Left lung (tissue), 10 donors: ENCODE data around the gene PHACTR1. TPM values are rescaled to one million over a fixed set of nuclear protein-coding genes. Genes with fewer than 3 reads are reported as not detected.

ENCODE experiments used
- ATAC-seq: fragments of 200-7000 bp; cut with Tn5 transposase; one replicate; pipeline ENCODE4 v1.9.1; 2020; ENCODE audit warnings: moderate library complexity
- DNase-seq, 4 donors: peaks; one replicate each; pipeline ENCODE4 v3.0.0-alpha.2; 2013 to 2020
- H3K27ac ChIP-seq, 2 donors: fragments of 200-600 bp; sonication (generic) in 1 of 2; one replicate each; pipeline versions ENCODE4 v1.5.0 to v1.8.0; 2020 to 2021
- H3K27me3 ChIP-seq, 2 donors: fragments of 200-600 bp; sonication (generic) in 1 of 2; one replicate each; pipeline versions ENCODE4 v1.5.0 to v1.8.0; 2020 to 2021
- H3K36me3 ChIP-seq, 2 donors: fragments of 200-600 bp; sonication (generic) in 1 of 2; one replicate each; pipeline versions ENCODE4 v1.5.0 to v1.8.0; 2020 to 2021
- H3K4me1 ChIP-seq, 2 donors: fragments of 200-600 bp; one replicate each; pipeline ENCODE4 v1.8.0; 2021
- H3K4me3 ChIP-seq, 2 donors: fragments of 200-600 bp; sonication (generic) in 1 of 2; one replicate each; pipeline versions ENCODE4 v1.5.0 to v1.8.0; 2020 to 2021; ENCODE audit warnings: mild to moderate bottlenecking in 1 of 2
- H3K9me3 ChIP-seq, 2 donors: fragments of 200-600 bp; sonication (generic) in 1 of 2; one replicate each; pipeline versions ENCODE4 v1.5.0 to v1.8.0; 2020 to 2021
- CTCF ChIP-seq, 2 donors: fragments of 200-600 bp; sonication (generic) in 1 of 2; IDR thresholded peaks; one replicate each; pipeline versions ENCODE4 v1.5.0 to v1.8.0; 2021; ENCODE audit warnings: antibody characterized with exemption in 2 of 2
- intact Hi-C, 2 donors: fragments of 100-400 bp; cut with DNase I; formaldehyde crosslinking; loops; one replicate each; pipeline versions ENCODE4 v1.11.2 to v1.14.2; 2022
- polyA plus RNA-seq, 6 donors: library from polyadenylated mRNA; unstranded; fragments of 120-200 nt; gene quantifications; one replicate each; pipeline ENCODE4 v1.2.1, GENCODE V29; 2013; ENCODE audit not compliant: insufficient read length in 6 of 6
- total RNA-seq, 2 donors: library from RNA; stranded (reverse); fragmentation: NEBNext Ultra II Directional; extraction: Animal tissue kit (Norgen Biotek cat#: 25700); gene quantifications; one replicate each; pipeline ENCODE4 v1.2.1, GENCODE V29; 2021
- donor health status: DM: no; HTN: yes; CAD: no.
- donor health status: DM: no; HTN: no; CAD: no.

Gene PHACTR1
- total and polyA plus RNA-seq, 8 donors: 12.1 to 53.3 (median 15.8) TPM

DNA sequence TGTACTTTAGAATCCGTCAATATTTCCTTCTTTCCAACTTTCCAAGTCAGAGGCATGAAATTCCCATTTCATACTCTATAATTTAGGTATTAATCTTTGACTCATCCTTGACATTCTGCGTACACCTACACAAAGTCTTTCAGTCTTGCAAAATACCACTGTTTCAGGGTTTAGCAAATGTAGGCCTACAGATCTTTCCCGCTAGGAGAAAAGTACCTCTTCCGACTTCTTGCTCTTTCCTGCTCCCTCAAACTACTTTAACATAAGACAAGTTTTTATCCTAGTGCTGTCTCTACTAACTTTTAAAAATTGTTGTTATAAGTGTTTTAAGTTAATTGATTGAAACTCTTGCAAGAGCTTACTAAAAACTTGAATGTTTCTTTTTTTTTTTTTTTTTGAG, 18.3 kb upstream of the PHACTR1 start:
- no peaks in the 10 kb centered on the region for H3K9me3 ChIP-seq
- DNase-seq (no peak), ATAC-seq (no peak)
- H3K36me3 ChIP-seq: no peaks in the 10 kb centered on the region
- TF ChIP-seq CTCF (IDR thresholded peaks at IDR 0.05): no peak
- H3K4me3 ChIP-seq: no peak overlapping the region
- H3K27ac ChIP-seq: no peak overlapping the region
- H3K4me1 ChIP-seq: no peaks in the 10 kb centered on the region
- peaks cover 0 to 10% of the 10 kb centered on the region in 2 donors for H3K27me3 ChIP-seq
- intact Hi-C loops: no loop called here

DNA sequence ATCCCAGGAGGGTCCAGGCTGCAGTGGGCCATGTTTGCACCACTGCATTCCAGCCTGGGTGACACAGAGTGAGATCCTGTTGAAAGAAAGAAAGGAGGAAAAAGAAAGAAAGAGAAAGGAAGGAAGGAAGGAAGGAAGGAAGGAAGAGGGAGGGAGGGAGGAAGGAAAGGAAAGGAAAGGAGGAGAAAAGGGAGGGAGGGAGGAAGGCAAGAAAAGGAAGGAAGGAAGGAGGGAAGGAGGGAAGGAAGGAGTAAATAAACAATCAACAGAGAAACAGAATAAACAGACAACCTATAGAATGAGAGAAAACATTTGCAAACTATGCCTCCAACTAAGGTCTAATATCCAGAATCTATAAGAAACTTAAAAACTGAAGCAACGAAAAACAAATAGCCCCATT, 11.6 kb upstream of the PHACTR1 start:
- no peaks in the 10 kb centered on the region for H3K9me3 ChIP-seq
- no peak for TF ChIP-seq CTCF (IDR thresholded peaks at IDR 0.05)
- no peak overlapping the region for H3K27ac ChIP-seq
- H3K27me3 ChIP-seq: peaks cover 0 to 20% of the 10 kb centered on the region in 2 donors
- no peak for ATAC-seq
- H3K4me1 ChIP-seq: no peaks in the 10 kb centered on the region
- intact Hi-C loops: no loop called here
- DNase-seq: no peak
- no peaks in the 10 kb centered on the region for H3K36me3 ChIP-seq
- H3K4me3 ChIP-seq: no peak overlapping the region

- no peak overlapping the region for H3K4me3 ChIP-seq
- peaks cover 0 to 6% of the 10 kb centered on the region in 2 donors for H3K27me3 ChIP-seq
- no peak for ATAC-seq
- intact Hi-C loops: no loop called here
- no peak for TF ChIP-seq CTCF (IDR thresholded peaks at IDR 0.05)
- no peak for DNase-seq
- H3K4me1 ChIP-seq: no peaks in the 10 kb centered on the region
- H3K36me3 ChIP-seq: no peaks in the 10 kb centered on the region
- H3K9me3 ChIP-seq: no peaks in the 10 kb centered on the region
- H3K27ac ChIP-seq: no peak overlapping the region
Observed at GRCh38 chr6:12709116-12709515, 7.5 kb upstream of the PHACTR1 start.

- H3K27me3 ChIP-seq: peaks cover 0 to 6% of the 10 kb centered on the region in 2 donors
Observed at GRCh38 chr6:12709556-12710232, 6.9 kb upstream of the PHACTR1 start.

DNA sequence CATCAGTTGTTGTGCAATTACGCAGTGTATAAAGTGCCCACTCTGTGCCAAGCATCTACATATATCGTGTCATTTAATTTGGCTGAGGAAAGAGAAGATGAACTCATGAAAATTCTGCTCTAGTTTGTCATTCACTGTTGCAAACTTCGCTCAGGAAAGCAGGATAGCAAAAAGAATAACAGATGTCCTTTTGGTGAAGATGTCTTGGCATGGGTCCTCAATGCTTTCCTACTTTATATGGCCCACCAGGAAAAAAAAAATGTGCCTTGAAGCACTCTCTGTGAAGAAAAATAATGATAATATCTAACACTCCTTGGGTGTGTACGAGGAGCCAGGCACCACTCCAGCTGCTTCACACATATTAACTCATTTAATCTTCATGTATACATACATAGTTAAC, 5.6 kb upstream of the PHACTR1 start:
- intact Hi-C loops: no loop called here

More at GRCh38 chr6:12709556-12710232, 6.9 kb upstream of the PHACTR1 start:
- DNase-seq (no peak), ATAC-seq (no peak)
- no peak overlapping the region for H3K4me3 ChIP-seq
- no peaks in the 10 kb centered on the region for H3K36me3 ChIP-seq
- intact Hi-C loops: no loop called here
- no peak for TF ChIP-seq CTCF (IDR thresholded peaks at IDR 0.05)
- no peaks in the 10 kb centered on the region for H3K9me3 ChIP-seq
- no peaks in the 10 kb centered on the region for H3K4me1 ChIP-seq
- H3K27ac ChIP-seq: no peak overlapping the region

More for the DNA sequence above, 5.6 kb upstream of the PHACTR1 start:
- no peaks in the 10 kb centered on the region for H3K4me1 ChIP-seq
- no peak overlapping the region for H3K27ac ChIP-seq
- no peak for TF ChIP-seq CTCF (IDR thresholded peaks at IDR 0.05)
- H3K27me3 ChIP-seq: peaks cover 0 to 18% of the 10 kb centered on the region in 2 donors
- no peak overlapping the region for H3K4me3 ChIP-seq
- H3K36me3 ChIP-seq: no peaks in the 10 kb centered on the region
- DNase-seq (no peak), ATAC-seq (no peak)
- no peaks in the 10 kb centered on the region for H3K9me3 ChIP-seq
